GM23338 (cell line): ENCODE results near the gene CBFA2T3. TPM values are rescaled to one million over a fixed set of nuclear protein-coding genes. Genes with fewer than 3 reads are reported as not detected.

Source experiments
- ATAC-seq: fragments of 200-7000 bp; cut with Tn5 transposase; 3 replicates; pipeline ENCODE4 v1.9.1; 2020
- DNase-seq: peaks from one replicate; pipeline ENCODE4 v3.0.0-alpha.2; 2015; ENCODE audit warnings: low spot score
- H2AFZ ChIP-seq: fragments of 200-600 bp; sonication (generic); 2 replicates; pipeline ENCODE4 v1.8.0; 2016; ENCODE audit warnings: antibody characterized with exemption, mild to moderate bottlenecking, moderate library complexity
- H3F3A ChIP-seq: fragments of 200-600 bp; sonication (generic); replicated peaks from 2 replicates; pipeline ENCODE4 v1.8.0; 2017; ENCODE audit warnings: antibody characterized with exemption, mixed run types, low read depth
- H3K27ac ChIP-seq: fragments of 200-600 bp; sonication (generic); 2 replicates; pipeline ENCODE4 v1.6.1; 2016; ENCODE audit warnings: low read depth
- H3K27me3 ChIP-seq: fragments of 200-600 bp; sonication (generic); 2 replicates; pipeline ENCODE4 v1.8.0; 2016; ENCODE audit warnings: mild to moderate bottlenecking, mixed run types, moderate library complexity; ENCODE audit not compliant: insufficient read depth
- H3K36me3 ChIP-seq: fragments of 200-600 bp; sonication (generic); 2 replicates; pipeline ENCODE4 v1.8.0; 2016; ENCODE audit warnings: mild to moderate bottlenecking; ENCODE audit not compliant: insufficient read depth
- H3K4me1 ChIP-seq: fragments of 200-600 bp; sonication (generic); 2 replicates; pipeline ENCODE4 v1.8.0; 2016; ENCODE audit warnings: mild to moderate bottlenecking, moderate library complexity; ENCODE audit not compliant: insufficient read depth
- H3K4me2 ChIP-seq: fragments of 200-600 bp; sonication (generic); 2 replicates; pipeline ENCODE4 v1.7.1; 2017; ENCODE audit warnings: mixed run types
- H3K4me3 ChIP-seq: fragments of 200-600 bp; sonication (generic); 2 replicates; pipeline ENCODE4 v1.6.1; 2016; ENCODE audit warnings: mixed run types
- H3K79me2 ChIP-seq: fragments of 200-600 bp; sonication (generic); replicated peaks from 2 replicates; pipeline ENCODE4 v1.8.0; 2017; ENCODE audit warnings: mild to moderate bottlenecking; ENCODE audit not compliant: insufficient read depth
- H3K9me2 ChIP-seq: fragments of 200-600 bp; sonication (generic); 2 replicates; pipeline ENCODE4 v1.8.0; 2017; ENCODE audit not compliant: insufficient read depth
- H4K20me1 ChIP-seq: fragments of 200-600 bp; sonication (generic); replicated peaks from 2 replicates; pipeline ENCODE4 v1.8.0; 2017; ENCODE audit warnings: mild to moderate bottlenecking; ENCODE audit not compliant: insufficient read depth
- H3K27ac Mint-ChIP-seq: 2 replicates; pipeline ENCODE4 v1.8.0; 2020; ENCODE audit warnings: inconsistent platforms, mild to moderate bottlenecking, moderate library complexity, mixed read lengths
- H3K27me3 Mint-ChIP-seq: 3 replicates; pipeline ENCODE4 v1.8.0; 2022; ENCODE audit warnings: low read depth, mild to moderate bottlenecking, moderate library complexity, mixed read lengths, inconsistent platforms; ENCODE audit not compliant: insufficient read depth, poor library complexity
- H3K36me3 Mint-ChIP-seq: 3 replicates; pipeline ENCODE4 v1.8.0; 2021; ENCODE audit warnings: low read depth, mild to moderate bottlenecking, inconsistent platforms, moderate library complexity, mixed read lengths
- H3K4me1 Mint-ChIP-seq: 3 replicates; pipeline ENCODE4 v1.8.0; 2020; ENCODE audit warnings: mild to moderate bottlenecking, inconsistent platforms, mixed read lengths
- H3K4me3 Mint-ChIP-seq: 3 replicates; pipeline ENCODE4 v1.8.0; 2021; ENCODE audit warnings: moderate library complexity, mild to moderate bottlenecking, inconsistent platforms, mixed read lengths
- H3K9me3 Mint-ChIP-seq: 3 replicates; pipeline ENCODE4 v1.8.0; 2020; ENCODE audit warnings: moderate library complexity, mild to moderate bottlenecking, inconsistent platforms, mixed read lengths
- CREB1 ChIP-seq: fragments of 250-450 bp; sonication (Bioruptor Pico); IDR thresholded peaks from 2 replicates; pipeline ENCODE4 v1.5.0; 2020; ENCODE audit warnings: low read depth, mild to moderate bottlenecking, moderate library complexity
- EZH2 ChIP-seq: fragments of 200-600 bp; sonication (generic); IDR thresholded peaks from one replicate; pipeline ENCODE4 v1.8.0; 2017; ENCODE audit warnings: antibody characterized with exemption, mild to moderate bottlenecking, low read depth; ENCODE audit not compliant: unreplicated experiment
- EZH2phosphoT487 ChIP-seq: fragments of 200-600 bp; sonication (generic); IDR thresholded peaks from one replicate; pipeline ENCODE4 v1.8.1; 2018; ENCODE audit warnings: antibody characterized with exemption; ENCODE audit not compliant: unreplicated experiment
- NANOG ChIP-seq: IDR thresholded peaks from 2 replicates; pipeline ENCODE4 v1.6.1; 2016; ENCODE audit warnings: antibody characterized with exemption, borderline replicate concordance
- STAT1 ChIP-seq: IDR thresholded peaks from one replicate; pipeline ENCODE4 v1.6.1; 2016; ENCODE audit warnings: antibody characterized with exemption; ENCODE audit not compliant: unreplicated experiment
- ZNF114 ChIP-seq: fragments of 250-450 bp; sonication (Bioruptor Pico); IDR thresholded peaks from 2 replicates; pipeline ENCODE4 v1.5.0; 2020; ENCODE audit warnings: mild to moderate bottlenecking, moderate library complexity
- polyA plus RNA-seq: library from polyadenylated mRNA; unstranded; fragments of >200 nt; fragmentation: Nextera tagmentation; extraction: Ambion mirVana; gene quantifications from 2 replicates; pipeline ENCODE4 v1.2.1, GENCODE V29; 2016
- total RNA-seq: library from RNA; depleted of rRNA; stranded (reverse); fragments of >200 nt; shearing (Covaris generic); gene quantifications from 2 replicates; pipeline ENCODE4 v1.2.3, GENCODE V29; 2014
- TF ChIP-seq, protein P1 (sequence below): IDR thresholded peaks from 2 replicates; pipeline ENCODE4 v1.6.1; 2016; ENCODE audit warnings: antibody characterized with exemption
- TF ChIP-seq, protein P2 (sequence below), 2 experiments: fragments of 200-600 bp in 1 of 2; sonication (generic) in 1 of 2; conservative IDR thresholded peaks; 2 replicates each; pipeline versions ENCODE4 v1.5.1 to v1.6.1; 2016 to 2017; ENCODE audit warnings: antibody characterized with exemption in 2 of 2, low read depth in 2 of 2, mild to moderate bottlenecking in 2 of 2, moderate library complexity in 1 of 2

CBFA2T3 gene
- total and polyA plus RNA-seq, 2 experiments from 2014 or later = 0.87 to 1.5 TPM

DNA sequence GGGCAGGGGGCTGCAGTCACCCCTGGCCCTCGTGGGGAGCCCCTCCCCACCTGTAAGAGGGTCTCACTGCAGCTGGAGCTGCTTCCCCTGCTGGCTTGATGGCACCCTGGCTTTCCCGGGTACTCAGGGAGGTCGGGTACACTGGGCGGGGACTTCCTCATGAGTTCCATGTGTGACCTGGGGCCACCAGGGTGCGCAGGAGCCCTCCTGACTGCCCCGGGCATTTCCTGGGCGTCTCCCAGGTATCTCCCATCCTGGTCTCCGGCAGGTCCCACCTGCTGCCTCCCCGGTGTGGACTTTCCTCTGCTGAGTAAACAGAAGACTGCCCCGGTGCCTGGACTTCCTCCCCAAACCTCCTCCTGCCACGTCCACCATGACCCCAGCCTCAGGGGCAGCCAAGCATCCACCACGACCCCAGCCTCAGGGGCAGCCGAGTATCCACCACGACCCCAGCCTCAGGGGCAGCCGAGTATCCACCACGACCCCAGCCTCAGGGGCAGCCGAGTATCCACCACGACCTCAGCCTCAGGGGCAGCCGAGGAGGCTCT lies 40.9 kb downstream of the CBFA2T3 start:
- Histone ChIP-seq H3K4me2 (no peak overlapping the region), H3K79me2 (no peaks in the 10 kb centered on the region), H3K9me2 (no peaks in the 10 kb centered on the region), H4K20me1 (no peaks in the 10 kb centered on the region), H3K4me3 (no peak overlapping the region), H3F3A (no peaks in the 10 kb centered on the region), H3K4me1 (no peaks in the 10 kb centered on the region), H3K27me3 (peaks cover 24% of the 10 kb centered on the region), H3K36me3 (no peaks in the 10 kb centered on the region), H2AFZ (no peak overlapping the region), H3K27ac (no peak overlapping the region)
- no peaks in the 10 kb centered on the region for H3K9me3 Mint-ChIP-seq
- DNase-seq (no peak), ATAC-seq (no peak; the same call in 2 of the 3 replicates)
- no peak overlapping the region for H3K27ac Mint-ChIP-seq
- H3K4me1 Mint-ChIP-seq = no peaks in the 10 kb centered on the region
- no peak overlapping the region for H3K4me3 Mint-ChIP-seq
- TF ChIP-seq EZH2phosphoT487 = no peak
- TF ChIP-seq, protein P1, sequence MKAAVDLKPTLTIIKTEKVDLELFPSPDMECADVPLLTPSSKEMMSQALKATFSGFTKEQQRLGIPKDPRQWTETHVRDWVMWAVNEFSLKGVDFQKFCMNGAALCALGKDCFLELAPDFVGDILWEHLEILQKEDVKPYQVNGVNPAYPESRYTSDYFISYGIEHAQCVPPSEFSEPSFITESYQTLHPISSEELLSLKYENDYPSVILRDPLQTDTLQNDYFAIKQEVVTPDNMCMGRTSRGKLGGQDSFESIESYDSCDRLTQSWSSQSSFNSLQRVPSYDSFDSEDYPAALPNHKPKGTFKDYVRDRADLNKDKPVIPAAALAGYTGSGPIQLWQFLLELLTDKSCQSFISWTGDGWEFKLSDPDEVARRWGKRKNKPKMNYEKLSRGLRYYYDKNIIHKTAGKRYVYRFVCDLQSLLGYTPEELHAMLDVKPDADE = no peak
- TF ChIP-seq NANOG = no peak
- no peak for TF ChIP-seq EZH2
- TF ChIP-seq, protein P2, sequence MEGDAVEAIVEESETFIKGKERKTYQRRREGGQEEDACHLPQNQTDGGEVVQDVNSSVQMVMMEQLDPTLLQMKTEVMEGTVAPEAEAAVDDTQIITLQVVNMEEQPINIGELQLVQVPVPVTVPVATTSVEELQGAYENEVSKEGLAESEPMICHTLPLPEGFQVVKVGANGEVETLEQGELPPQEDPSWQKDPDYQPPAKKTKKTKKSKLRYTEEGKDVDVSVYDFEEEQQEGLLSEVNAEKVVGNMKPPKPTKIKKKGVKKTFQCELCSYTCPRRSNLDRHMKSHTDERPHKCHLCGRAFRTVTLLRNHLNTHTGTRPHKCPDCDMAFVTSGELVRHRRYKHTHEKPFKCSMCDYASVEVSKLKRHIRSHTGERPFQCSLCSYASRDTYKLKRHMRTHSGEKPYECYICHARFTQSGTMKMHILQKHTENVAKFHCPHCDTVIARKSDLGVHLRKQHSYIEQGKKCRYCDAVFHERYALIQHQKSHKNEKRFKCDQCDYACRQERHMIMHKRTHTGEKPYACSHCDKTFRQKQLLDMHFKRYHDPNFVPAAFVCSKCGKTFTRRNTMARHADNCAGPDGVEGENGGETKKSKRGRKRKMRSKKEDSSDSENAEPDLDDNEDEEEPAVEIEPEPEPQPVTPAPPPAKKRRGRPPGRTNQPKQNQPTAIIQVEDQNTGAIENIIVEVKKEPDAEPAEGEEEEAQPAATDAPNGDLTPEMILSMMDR (conservative IDR thresholded peaks at IDR 0.05; ENCODE audit: low read depth in 2 of 2) = peak in 1 of 2 experiments; percentile 21; a peak in 1 of 4 replicates
- TF ChIP-seq ZNF114 (CRISPR knock-in tag) = no peak
- no peak for TF ChIP-seq STAT1
- no peaks in the 10 kb centered on the region for H3K36me3 Mint-ChIP-seq
- peaks cover 25% of the 10 kb centered on the region for H3K27me3 Mint-ChIP-seq

DNA sequence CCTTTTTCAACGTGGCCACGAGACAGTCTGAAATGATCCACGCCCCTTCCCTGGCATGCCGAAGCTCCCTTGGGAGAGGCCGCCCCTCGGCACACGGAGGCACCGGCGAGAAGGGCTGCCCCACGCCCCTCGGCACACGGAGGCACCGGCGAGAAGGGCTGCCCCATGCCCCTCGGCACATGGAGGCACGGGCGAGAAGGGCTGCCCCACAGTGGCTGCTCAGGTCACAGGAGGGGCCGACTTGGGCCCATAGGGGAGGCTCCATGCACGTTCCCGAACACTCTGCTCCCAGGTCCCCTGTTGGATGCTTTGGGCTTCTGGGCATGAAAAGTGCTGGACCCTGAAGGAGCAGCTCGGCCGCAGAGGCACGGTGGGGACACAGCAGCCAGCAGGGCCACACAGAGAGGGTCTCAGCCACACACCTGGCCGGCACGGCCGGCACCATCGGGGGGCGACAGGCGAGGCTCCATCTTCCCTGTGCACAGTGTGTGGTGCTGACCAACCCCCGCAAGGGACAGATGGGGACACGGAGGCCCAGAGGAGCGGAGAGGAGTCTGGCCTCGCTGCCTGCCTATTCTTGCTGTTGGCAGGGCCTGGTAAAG lies 42.8 kb downstream of the CBFA2T3 start:
- Histone ChIP-seq H3F3A (no peaks in the 10 kb centered on the region), H3K4me3 (no peak overlapping the region), H3K79me2 (no peaks in the 10 kb centered on the region), H3K9me2 (no peaks in the 10 kb centered on the region), H3K4me2 (no peak overlapping the region), H3K27ac (no peak overlapping the region), H3K36me3 (no peaks in the 10 kb centered on the region), H3K4me1 (no peaks in the 10 kb centered on the region), H3K27me3 (peaks cover 6% of the 10 kb centered on the region; the same call in 1 of the 2 replicates), H4K20me1 (no peaks in the 10 kb centered on the region), H2AFZ (no peak overlapping the region)
- no peaks in the 10 kb centered on the region for H3K4me1 Mint-ChIP-seq
- H3K27me3 Mint-ChIP-seq = peaks cover 15% of the 10 kb centered on the region
- ATAC-seq (peak; percentile 55), DNase-seq (peak; percentile 30)
- peaks cover 6% of the 10 kb centered on the region for H3K9me3 Mint-ChIP-seq
- H3K36me3 Mint-ChIP-seq = no peaks in the 10 kb centered on the region
- H3K27ac Mint-ChIP-seq = no peak overlapping the region
- TF ChIP-seq, protein P2 (conservative IDR thresholded peaks at IDR 0.05; ENCODE audit: low read depth in 2 of 2) = peak; percentile 10 to 43; a peak in 2 of 4 replicates
- TF ChIP-seq CREB1 (CRISPR knock-in tag) = no peak
- H3K4me3 Mint-ChIP-seq = no peak overlapping the region
